MM.1S (cell line): Measurements from ENCODE around the gene TMEM221.

Source experiments
- CTCF ChIP-seq: fragments of 300-600 bp; sonication (generic); IDR thresholded peaks from 2 replicates; pipeline ENCODE4 v1.5.1; 2016; ENCODE audit warnings: antibody characterized with exemption, low read length, mixed read lengths
- EZH2 ChIP-seq: fragments of 300-600 bp; sonication (generic); optimal IDR thresholded peaks from 2 replicates; pipeline ENCODE3; 2017; ENCODE audit warnings: low read depth, mild to moderate bottlenecking, antibody characterized with exemption, low read length, mixed read lengths
- EZH2phosphoT487 ChIP-seq: fragments of 300-600 bp; sonication (generic); IDR thresholded peaks from 2 replicates; pipeline ENCODE4 v1.6.1; 2018; ENCODE audit warnings: antibody characterized with exemption, low read length

DNA sequence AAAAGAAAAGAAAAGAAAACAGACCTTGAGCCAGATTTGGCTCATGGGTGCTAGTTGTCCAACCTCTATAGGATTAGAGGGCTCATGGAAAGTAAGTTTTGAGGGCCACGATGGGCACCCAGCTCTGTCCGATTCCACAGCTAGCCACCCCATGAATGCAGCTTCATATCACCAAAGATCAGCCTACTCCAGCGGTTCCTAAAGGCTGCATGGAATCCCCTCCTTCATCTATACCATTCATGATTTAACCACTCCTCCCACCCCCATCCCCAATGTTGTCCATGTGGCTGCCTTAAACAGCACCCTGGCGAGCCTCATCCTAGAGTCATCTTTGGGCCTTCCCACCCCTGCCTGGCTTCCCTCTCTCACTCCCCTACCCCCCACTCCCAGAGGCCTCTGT, 26.5 kb downstream of the TMEM221 start:
- TF ChIP-seq EZH2 (no peak), EZH2phosphoT487 (no peak), CTCF (no peak)
